ENCODE data around the gene EGR2.

DNA sequence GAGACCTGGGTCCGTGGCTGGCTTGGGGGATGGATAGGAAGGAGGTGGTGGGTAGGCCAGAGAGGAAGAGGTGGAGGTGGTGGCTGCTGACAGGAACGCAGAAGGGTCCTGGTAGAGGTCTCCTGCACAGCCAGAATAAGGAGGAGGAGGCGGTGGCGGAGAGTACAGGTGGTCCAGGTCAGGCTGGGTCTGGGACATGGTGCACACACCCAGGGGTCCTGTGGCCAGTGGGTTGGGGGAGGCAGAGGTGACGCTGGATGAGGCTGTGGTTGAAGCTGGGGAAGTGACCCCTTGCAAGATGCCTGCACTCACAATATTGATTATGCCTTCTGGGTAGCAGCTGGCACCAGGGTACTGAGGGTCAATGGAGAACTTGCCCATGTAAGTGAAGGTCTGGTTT is 2.2 kb downstream of the EGR2 start:
- TF ChIP-seq, protein P1, sequence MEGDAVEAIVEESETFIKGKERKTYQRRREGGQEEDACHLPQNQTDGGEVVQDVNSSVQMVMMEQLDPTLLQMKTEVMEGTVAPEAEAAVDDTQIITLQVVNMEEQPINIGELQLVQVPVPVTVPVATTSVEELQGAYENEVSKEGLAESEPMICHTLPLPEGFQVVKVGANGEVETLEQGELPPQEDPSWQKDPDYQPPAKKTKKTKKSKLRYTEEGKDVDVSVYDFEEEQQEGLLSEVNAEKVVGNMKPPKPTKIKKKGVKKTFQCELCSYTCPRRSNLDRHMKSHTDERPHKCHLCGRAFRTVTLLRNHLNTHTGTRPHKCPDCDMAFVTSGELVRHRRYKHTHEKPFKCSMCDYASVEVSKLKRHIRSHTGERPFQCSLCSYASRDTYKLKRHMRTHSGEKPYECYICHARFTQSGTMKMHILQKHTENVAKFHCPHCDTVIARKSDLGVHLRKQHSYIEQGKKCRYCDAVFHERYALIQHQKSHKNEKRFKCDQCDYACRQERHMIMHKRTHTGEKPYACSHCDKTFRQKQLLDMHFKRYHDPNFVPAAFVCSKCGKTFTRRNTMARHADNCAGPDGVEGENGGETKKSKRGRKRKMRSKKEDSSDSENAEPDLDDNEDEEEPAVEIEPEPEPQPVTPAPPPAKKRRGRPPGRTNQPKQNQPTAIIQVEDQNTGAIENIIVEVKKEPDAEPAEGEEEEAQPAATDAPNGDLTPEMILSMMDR (IDR thresholded peaks at IDR 0.05) = no peak
- no peak for TF ChIP-seq POLR2A (IDR thresholded peaks at IDR 0.05)

Data from breast epithelium (tissue), 3 donors.